H9 (cell line): Measurements from ENCODE around the gene ADAMTS17. TPM values are rescaled to one million over a fixed set of nuclear protein-coding genes. Genes with fewer than 3 reads are reported as not detected.
"Not testable (repeated sequence)": the region's sequence is repeated elsewhere in the genome, so short reads cannot be mapped to it uniquely, and the experiment has no call there.

ENCODE experiments used
- DNase-seq: peaks from one replicate; pipeline ENCODE4 v3.0.0-alpha.2; 2017
- H2AFZ ChIP-seq: one replicate; pipeline ENCODE4 v1.6.1; 2013; ENCODE audit warnings: mild to moderate bottlenecking, low read length, control low read depth, moderate library complexity
- H2AK5ac ChIP-seq: 2 replicates; pipeline ENCODE4 v1.6.1; 2013; ENCODE audit warnings: low read length, control low read depth, mixed read lengths; ENCODE audit not compliant: insufficient read length
- H2BK120ac ChIP-seq: one replicate; pipeline ENCODE4 v1.6.1; 2013; ENCODE audit warnings: low read depth, mild to moderate bottlenecking, low read length, control low read depth, inconsistent platforms; ENCODE audit not compliant: poor library complexity, severe bottlenecking
- H2BK12ac ChIP-seq: 2 replicates; pipeline ENCODE4 v1.6.1; 2013; ENCODE audit warnings: low read length, control low read depth, mixed read lengths, low read depth; ENCODE audit not compliant: insufficient read length
- H2BK15ac ChIP-seq: 2 replicates; pipeline ENCODE4 v1.6.1; 2013; ENCODE audit warnings: low read depth, low read length, control low read depth
- H2BK20ac ChIP-seq: one replicate; pipeline ENCODE4 v1.6.1; 2013; ENCODE audit warnings: low read depth, mild to moderate bottlenecking, low read length, control low read depth, inconsistent platforms; ENCODE audit not compliant: poor library complexity, severe bottlenecking
- H2BK5ac ChIP-seq: 2 replicates; pipeline ENCODE4 v1.6.1; 2013; ENCODE audit warnings: low read length, control low read depth, mixed read lengths; ENCODE audit not compliant: insufficient read length
- H3K14ac ChIP-seq: 2 replicates; pipeline ENCODE4 v1.6.1; 2013; ENCODE audit warnings: low read length, control low read depth; ENCODE audit not compliant: insufficient read depth
- H3K18ac ChIP-seq: 2 replicates; pipeline ENCODE4 v1.6.1; 2013; ENCODE audit warnings: low read depth, mild to moderate bottlenecking, mixed read lengths, low read length, control low read depth; ENCODE audit not compliant: insufficient read length
- H3K23ac ChIP-seq: 2 replicates; pipeline ENCODE4 v1.6.1; 2013; ENCODE audit warnings: low read length, control low read depth, mixed read lengths, low read depth; ENCODE audit not compliant: insufficient read length
- H3K23me2 ChIP-seq: 2 replicates; pipeline ENCODE4 v1.6.1; 2013; ENCODE audit warnings: low read depth, mild to moderate bottlenecking, mixed read lengths, low read length, control low read depth; ENCODE audit not compliant: insufficient read length, poor library complexity, severe bottlenecking
- H3K27ac ChIP-seq: 2 replicates; pipeline ENCODE4 v1.5.1; 2013; ENCODE audit warnings: low read length, control low read depth, mixed read lengths, low read depth; ENCODE audit not compliant: insufficient read length
- H3K27me3 ChIP-seq: 2 replicates; pipeline ENCODE4 v1.6.1; 2013; ENCODE audit warnings: low read length, control low read depth, inconsistent platforms; ENCODE audit not compliant: insufficient read depth
- H3K4ac ChIP-seq: 2 replicates; pipeline ENCODE4 v1.6.1; 2013; ENCODE audit warnings: low read depth, mild to moderate bottlenecking, control low read depth, inconsistent platforms, low read length, moderate library complexity
- H3K4me1 ChIP-seq: 2 replicates; pipeline ENCODE4 v1.6.1; 2013; ENCODE audit warnings: low read length, control low read depth, inconsistent platforms; ENCODE audit not compliant: insufficient read depth
- H3K4me2 ChIP-seq: 2 replicates; pipeline ENCODE4 v1.6.1; 2013; ENCODE audit warnings: low read length, control low read depth, mixed read lengths; ENCODE audit not compliant: insufficient read length, insufficient read depth
- H3K56ac ChIP-seq: 2 replicates; pipeline ENCODE4 v1.6.1; 2013; ENCODE audit warnings: low read depth, mild to moderate bottlenecking, mixed read lengths, low read length, control low read depth; ENCODE audit not compliant: insufficient read length
- H3K79me1 ChIP-seq: 2 replicates; pipeline ENCODE4 v1.6.1; 2013; ENCODE audit warnings: low read depth, mild to moderate bottlenecking, moderate library complexity, low read length, control low read depth, inconsistent platforms; ENCODE audit not compliant: insufficient read depth, poor library complexity, severe bottlenecking
- H3K79me2 ChIP-seq: 2 replicates; pipeline ENCODE4 v1.6.1; 2013; ENCODE audit warnings: low read length, control low read depth, inconsistent platforms; ENCODE audit not compliant: insufficient read depth
- H3K9ac ChIP-seq: 2 replicates; pipeline ENCODE4 v1.6.1; 2013; ENCODE audit warnings: low read length, control low read depth, mixed read lengths; ENCODE audit not compliant: insufficient read length; ENCODE audit errors: extremely low read depth
- H3K9me3 ChIP-seq: one replicate; pipeline ENCODE4 v1.6.1; 2013; ENCODE audit warnings: low read depth, low read length, inconsistent platforms; ENCODE audit not compliant: control insufficient read depth
- H3T11ph ChIP-seq: one replicate; pipeline ENCODE4 v1.6.1; 2013; ENCODE audit warnings: mild to moderate bottlenecking, low read length, control low read depth, inconsistent platforms
- H4K20me1 ChIP-seq: one replicate; pipeline ENCODE4 v1.6.1; 2013; ENCODE audit not compliant: control insufficient read depth, insufficient read length, insufficient read depth
- H4K5ac ChIP-seq: 2 replicates; pipeline ENCODE4 v1.6.1; 2013; ENCODE audit warnings: low read depth, mild to moderate bottlenecking, mixed read lengths, low read length, control low read depth; ENCODE audit not compliant: insufficient read length
- H4K8ac ChIP-seq: replicated peaks from 2 replicates; pipeline ENCODE4 v1.6.1; 2013; ENCODE audit warnings: low read length, control low read depth, mixed read lengths, low read depth; ENCODE audit not compliant: insufficient read length
- H4K91ac ChIP-seq: 2 replicates; pipeline ENCODE4 v1.6.1; 2013; ENCODE audit warnings: low read depth, mild to moderate bottlenecking, moderate library complexity, mixed read lengths, low read length, control low read depth; ENCODE audit not compliant: insufficient read length
- H3K27ac Mint-ChIP-seq, 3 experiments: 2 replicates in 2 of 3; 3 replicates in 1 of 3; pipeline ENCODE4 v1.8.0; 2020 to 2021; ENCODE audit warnings: mixed read lengths in 3 of 3, mild to moderate bottlenecking in 1 of 3, moderate library complexity in 1 of 3
- H3K27me3 Mint-ChIP-seq: 2 replicates; pipeline ENCODE4 v1.8.0; 2021; ENCODE audit warnings: low read depth, mild to moderate bottlenecking, moderate library complexity, mixed read lengths
- H3K36me3 Mint-ChIP-seq, 3 experiments: 2 replicates in 2 of 3; 3 replicates in 1 of 3; pipeline ENCODE4 v1.8.0; 2020 to 2021; ENCODE audit warnings: low read depth in 3 of 3, mixed read lengths in 3 of 3; ENCODE audit not compliant: insufficient read depth in 1 of 3
- H3K4me1 Mint-ChIP-seq, 2 experiments: 2 replicates each; pipeline ENCODE4 v1.8.0; 2020; ENCODE audit warnings: mixed read lengths in 2 of 2
- H3K4me3 Mint-ChIP-seq, 2 experiments: 2 replicates in 1 of 2; 3 replicates in 1 of 2; pipeline ENCODE4 v1.8.0; 2020 to 2021; ENCODE audit warnings: mild to moderate bottlenecking in 2 of 2, mixed read lengths in 2 of 2, moderate library complexity in 1 of 2
- H3K9me3 Mint-ChIP-seq, 2 experiments: 2 replicates in 1 of 2; 3 replicates in 1 of 2; pipeline ENCODE4 v1.8.0; 2020; ENCODE audit warnings: mild to moderate bottlenecking in 2 of 2, mixed read lengths in 2 of 2, moderate library complexity in 1 of 2
- WGBS: extraction: QIAGEN DNeasy Blood & Tissue Kit; methylation state at CpG from one replicate; pipeline ENCODE4 v1.1.7; 2013; ENCODE audit warnings: missing lambda C conversion rate, low lambda C conversion rate, mixed read lengths; ENCODE audit not compliant: insufficient read length; ENCODE audit errors: extremely low coverage; 5-methylcytosine and 5-hydroxymethylcytosine counted together
- total RNA-seq: library from RNA; stranded (reverse); gene quantifications from 2 replicates; pipeline ENCODE4 v1.2.1, GENCODE V29; 2021
- TF ChIP-seq, protein P1 (sequence below): fragments of 200-600 bp; sonication (generic); conservative IDR thresholded peaks from 3 replicates; pipeline ENCODE4 v1.8.0; 2021; ENCODE audit warnings: antibody characterized with exemption, mild to moderate bottlenecking

Gene ADAMTS17
- total RNA-seq, 1 experiment from 2014 or later, result 2.9 TPM

DNA sequence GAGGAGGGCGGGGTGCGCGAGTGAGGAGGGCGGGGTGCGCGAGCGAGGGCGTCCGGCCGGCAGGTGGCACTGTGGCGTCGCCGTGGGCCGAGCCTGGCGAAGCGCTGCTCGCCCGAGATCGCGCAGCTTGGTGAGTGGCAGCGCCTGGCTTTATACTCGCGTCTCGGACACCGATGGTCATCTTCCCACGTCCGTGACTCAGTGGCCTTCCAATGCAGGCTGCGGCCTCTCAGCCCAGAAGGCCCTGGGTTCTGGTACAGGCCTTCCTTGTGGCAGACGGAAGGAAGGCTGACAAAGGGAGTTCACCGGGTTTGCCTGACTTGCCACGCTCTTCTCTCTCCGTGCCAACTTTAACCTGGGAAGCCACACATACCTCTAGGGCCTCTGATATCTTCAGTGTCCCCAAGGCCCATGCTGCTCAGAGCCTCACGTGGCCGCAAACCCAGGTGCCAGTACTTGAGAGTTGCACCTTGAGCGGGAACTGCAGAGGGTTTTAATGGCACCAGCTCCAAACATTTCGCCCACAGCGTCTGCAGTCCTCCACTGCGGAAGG is 413.3 kb downstream of the ADAMTS17 start:
- Mint-ChIP-seq H3K9me3 (peaks cover 7 to 8% of the 10 kb centered on the region in 2 experiments; a peak in 3 of 5 replicates), H3K4me3 (peak overlapping the region; percentile 74 to 88)
- H3K4ac ChIP-seq, result no peak overlapping the region

DNA sequence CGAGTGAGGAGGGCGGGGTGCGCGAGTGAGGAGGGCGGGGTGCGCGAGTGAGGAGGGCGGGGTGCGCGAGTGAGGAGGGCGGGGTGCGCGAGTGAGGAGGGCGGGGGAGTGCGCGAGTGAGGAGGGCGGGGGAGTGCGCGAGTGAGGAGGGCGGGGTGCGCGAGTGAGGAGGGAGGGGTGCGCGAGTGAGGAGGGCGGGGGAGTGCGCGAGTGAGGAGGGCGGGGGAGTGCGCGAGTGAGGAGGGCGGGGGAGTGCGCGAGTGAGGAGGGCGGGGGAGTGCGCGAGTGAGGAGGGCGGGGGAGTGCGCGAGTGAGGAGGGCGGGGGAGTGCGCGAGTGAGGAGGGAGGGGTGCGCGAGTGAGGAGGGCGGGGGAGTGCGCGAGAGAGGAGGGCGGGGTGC is 415.2 kb downstream of the ADAMTS17 start:
- not testable (repeated sequence) for H2AK5ac ChIP-seq, H2BK12ac ChIP-seq, H4K91ac ChIP-seq, H4K8ac ChIP-seq, H3K9ac ChIP-seq, H3T11ph ChIP-seq, H3K14ac ChIP-seq, H2BK5ac ChIP-seq, H2BK20ac ChIP-seq, H3K23ac ChIP-seq, H3K18ac ChIP-seq, H4K20me1 ChIP-seq, H3K27ac Mint-ChIP-seq, H3K9me3 Mint-ChIP-seq, H3K23me2 ChIP-seq, H2BK15ac ChIP-seq, H2BK120ac ChIP-seq, H4K5ac ChIP-seq, H3K79me1 ChIP-seq, H3K79me2 ChIP-seq, H3K9me3 ChIP-seq, H3K36me3 Mint-ChIP-seq, DNase-seq, H3K4me2 ChIP-seq, H2AFZ ChIP-seq, H3K4ac ChIP-seq, H3K27ac ChIP-seq, H3K4me3 Mint-ChIP-seq, H3K4me1 ChIP-seq, H3K56ac ChIP-seq
- no CpG with 5 or more reads among the region's 48 CpGs for WGBS
- H3K4me1 Mint-ChIP-seq, result peaks cover 17 to 30% of the 10 kb centered on the region in 2 experiments
- H3K27me3 Mint-ChIP-seq, result peaks cover 68% of the 10 kb centered on the region
- H3K27me3 ChIP-seq, result peaks cover 10% of the 10 kb centered on the region; the same call in 1 of the 2 replicates

More for the DNA sequence above, 413.3 kb downstream of the ADAMTS17 start:
- no peak overlapping the region for H3K56ac ChIP-seq
- TF ChIP-seq, protein P1, sequence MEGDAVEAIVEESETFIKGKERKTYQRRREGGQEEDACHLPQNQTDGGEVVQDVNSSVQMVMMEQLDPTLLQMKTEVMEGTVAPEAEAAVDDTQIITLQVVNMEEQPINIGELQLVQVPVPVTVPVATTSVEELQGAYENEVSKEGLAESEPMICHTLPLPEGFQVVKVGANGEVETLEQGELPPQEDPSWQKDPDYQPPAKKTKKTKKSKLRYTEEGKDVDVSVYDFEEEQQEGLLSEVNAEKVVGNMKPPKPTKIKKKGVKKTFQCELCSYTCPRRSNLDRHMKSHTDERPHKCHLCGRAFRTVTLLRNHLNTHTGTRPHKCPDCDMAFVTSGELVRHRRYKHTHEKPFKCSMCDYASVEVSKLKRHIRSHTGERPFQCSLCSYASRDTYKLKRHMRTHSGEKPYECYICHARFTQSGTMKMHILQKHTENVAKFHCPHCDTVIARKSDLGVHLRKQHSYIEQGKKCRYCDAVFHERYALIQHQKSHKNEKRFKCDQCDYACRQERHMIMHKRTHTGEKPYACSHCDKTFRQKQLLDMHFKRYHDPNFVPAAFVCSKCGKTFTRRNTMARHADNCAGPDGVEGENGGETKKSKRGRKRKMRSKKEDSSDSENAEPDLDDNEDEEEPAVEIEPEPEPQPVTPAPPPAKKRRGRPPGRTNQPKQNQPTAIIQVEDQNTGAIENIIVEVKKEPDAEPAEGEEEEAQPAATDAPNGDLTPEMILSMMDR, result peak; percentile 68
- no peaks in the 10 kb centered on the region for H3K79me1 ChIP-seq
- H3K9ac ChIP-seq, result peak overlapping the region; percentile 57
- no peak overlapping the region for H2BK5ac ChIP-seq
- no peaks in the 10 kb centered on the region for H4K20me1 ChIP-seq
- H3K79me2 ChIP-seq, result no peaks in the 10 kb centered on the region
- WGBS, result no CpG with 5 or more reads among the region's 38 CpGs
- peak; percentile 53 for DNase-seq
- H2AK5ac ChIP-seq, result no peak overlapping the region
- H3K14ac ChIP-seq, result peak overlapping the region; percentile 89; the same call in 1 of the 2 replicates
- H3K4me1 ChIP-seq, result no peaks in the 10 kb centered on the region; the same call in 1 of the 2 replicates
- H3K23ac ChIP-seq, result no peak overlapping the region
- H3K27me3 ChIP-seq, result peaks cover 10% of the 10 kb centered on the region; the same call in 1 of the 2 replicates
- H3K27ac ChIP-seq, result no peak overlapping the region
- H3K9me3 ChIP-seq, result no peaks in the 10 kb centered on the region
- Mint-ChIP-seq H3K27ac (peak overlapping the region in 1 of 3 experiments; percentile 44; a peak in 1 of 7 replicates), H3K4me1 (peaks cover 17 to 27% of the 10 kb centered on the region in 2 experiments), H3K27me3 (peaks cover 65% of the 10 kb centered on the region), H3K36me3 (no peaks in the 10 kb centered on the region)
- peak overlapping the region; percentile 70 for H3K4me2 ChIP-seq
- no peak overlapping the region for H2BK15ac ChIP-seq
- H3T11ph ChIP-seq, result no peak overlapping the region
- peak overlapping the region; percentile 59 for H3K18ac ChIP-seq
- H2BK12ac ChIP-seq, result no peak overlapping the region
- H2AFZ ChIP-seq, result no peak overlapping the region
- no peak overlapping the region for H4K5ac ChIP-seq
- H2BK120ac ChIP-seq, result no peak overlapping the region
- no peak overlapping the region for H2BK20ac ChIP-seq
- H3K23me2 ChIP-seq, result no peaks in the 10 kb centered on the region
- H4K91ac ChIP-seq, result no peak overlapping the region
- no peak overlapping the region for H4K8ac ChIP-seq
